ENCODE results near the gene TENT4A.

The TENT4A gene

GRCh38 chr5:6739603-6740002 is 26.4 kb downstream of the TENT4A start:
- Histone ChIP-seq H3K9ac (ENCODE audit: low read depth, low read length) (no peak overlapping the region), H4K20me1 (ENCODE audit: insufficient read depth, low read length) (peaks cover 81% of the 10 kb centered on the region), H3K36me3 (ENCODE audit: insufficient read depth, low read length) (peaks cover 93% of the 10 kb centered on the region), H3K27ac (ENCODE audit: low read length) (no peak overlapping the region), H3K4me1 (ENCODE audit: insufficient read depth, low read length) (no peaks in the 10 kb centered on the region), H3K9me3 (ENCODE audit: insufficient read depth, low read length, severe bottlenecking) (no peaks in the 10 kb centered on the region), H3K4me3 (ENCODE audit: low read depth in 1 of 2, low read length in 2 of 2) (no peak overlapping the region), H3K4me2 (ENCODE audit: insufficient read depth, low read length) (no peak overlapping the region), H3K27me3 (ENCODE audit: insufficient read depth, low read length, poor library complexity) (no peaks in the 10 kb centered on the region), H3K79me2 (ENCODE audit: insufficient read depth, low read length) (peaks cover 93% of the 10 kb centered on the region), H2AFZ (ENCODE audit: low read depth, low read length) (no peak overlapping the region)
- DNase-seq: no peak
- TF ChIP-seq EZH2 (IDR thresholded peaks at IDR 0.05; ENCODE audit: borderline replicate concordance, low read depth, low read length, severe bottlenecking) (no peak), CTCF (IDR thresholded peaks at IDR 0.05; ENCODE audit: borderline replicate concordance, extremely low read depth, low read length, poor library complexity, severe bottlenecking) (no peak)
- ATAC-seq (ENCODE audit: insufficient read depth, low read depth): no peak

DNA sequence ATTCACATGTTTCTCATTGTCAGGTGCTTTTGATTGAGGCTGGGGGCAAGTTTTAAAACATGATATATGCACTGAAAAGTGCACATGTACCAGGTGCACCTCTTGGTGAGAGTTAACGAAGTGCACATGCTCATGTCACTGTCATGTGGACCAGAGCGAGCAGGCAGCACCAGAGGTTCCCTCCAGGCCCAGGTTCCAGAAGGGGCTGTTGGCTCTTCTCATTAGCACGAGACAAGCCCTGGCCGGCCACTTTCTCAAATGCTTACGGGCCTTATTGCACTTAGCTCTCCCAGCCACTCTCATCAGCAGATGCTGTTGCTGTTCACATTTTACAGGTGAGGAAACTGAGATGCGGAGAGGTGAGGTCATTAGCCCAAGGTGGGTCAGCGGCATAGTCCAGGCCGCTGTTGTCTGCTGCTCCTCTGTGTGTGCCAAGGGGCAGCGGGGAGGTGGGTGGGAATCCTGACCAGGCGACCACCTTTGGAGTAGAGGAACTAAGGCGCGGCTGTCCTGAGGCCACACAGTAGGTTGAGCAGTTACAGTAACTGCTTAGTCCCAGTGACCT is 27.4 kb downstream of the TENT4A start:
- H4K20me1 ChIP-seq (ENCODE audit: insufficient read depth, low read length): peaks cover 81% of the 10 kb centered on the region
- no peak for TF ChIP-seq EZH2 (IDR thresholded peaks at IDR 0.05; ENCODE audit: borderline replicate concordance, low read depth, low read length, severe bottlenecking)
- no peak for TF ChIP-seq CTCF (IDR thresholded peaks at IDR 0.05; ENCODE audit: borderline replicate concordance, extremely low read depth, low read length, poor library complexity, severe bottlenecking)
- H3K79me2 ChIP-seq (ENCODE audit: insufficient read depth, low read length): peaks cover 93% of the 10 kb centered on the region
- ATAC-seq (ENCODE audit: insufficient read depth, low read depth) (no peak), DNase-seq (no peak)
- no peak overlapping the region for H3K4me3 ChIP-seq (ENCODE audit: low read depth in 1 of 2, low read length in 2 of 2)
- no peak overlapping the region for H3K4me2 ChIP-seq (ENCODE audit: insufficient read depth, low read length)
- no peaks in the 10 kb centered on the region for H3K9me3 ChIP-seq (ENCODE audit: insufficient read depth, low read length, severe bottlenecking)
- peaks cover 96% of the 10 kb centered on the region for H3K36me3 ChIP-seq (ENCODE audit: insufficient read depth, low read length)
- H2AFZ ChIP-seq (ENCODE audit: low read depth, low read length): no peak overlapping the region
- no peak overlapping the region for H3K27ac ChIP-seq (ENCODE audit: low read length)
- no peak overlapping the region for H3K9ac ChIP-seq (ENCODE audit: low read depth, low read length)
- H3K27me3 ChIP-seq (ENCODE audit: insufficient read depth, low read length, poor library complexity): no peaks in the 10 kb centered on the region
- H3K4me1 ChIP-seq (ENCODE audit: insufficient read depth, low read length): no peaks in the 10 kb centered on the region

DNA sequence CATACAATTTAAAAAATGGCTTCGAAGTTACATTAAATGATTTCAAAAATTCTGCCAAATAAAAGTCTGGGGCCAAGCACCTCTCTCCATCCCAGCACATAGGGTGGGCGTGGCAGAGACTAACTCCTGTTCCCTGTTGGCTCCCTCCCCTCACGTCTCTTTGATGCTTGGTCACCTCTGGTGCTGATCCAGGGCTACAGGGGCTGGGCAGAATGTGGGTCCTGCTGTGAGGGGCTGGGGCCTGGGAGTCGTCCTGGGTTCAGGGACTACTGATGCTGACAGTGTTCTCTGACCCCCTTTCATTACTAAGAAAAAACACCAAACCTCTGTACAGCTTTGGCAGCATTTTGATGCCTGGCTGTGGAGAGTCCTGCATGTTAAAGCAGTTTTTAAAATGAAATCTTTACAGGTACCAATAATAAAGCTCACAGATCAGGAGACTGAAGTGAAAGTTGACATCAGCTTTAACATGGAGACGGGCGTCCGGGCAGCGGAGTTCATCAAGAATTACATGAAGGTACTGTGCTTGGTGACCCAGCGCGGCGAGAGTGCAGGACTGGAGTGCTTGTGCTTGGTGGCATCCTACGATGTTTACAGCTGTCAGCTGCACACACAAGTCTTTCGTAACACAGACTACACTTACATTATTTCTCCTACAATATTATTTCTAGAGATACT is 29.0 kb downstream of the TENT4A start:
- H3K4me3 ChIP-seq (ENCODE audit: low read depth in 1 of 2, low read length in 2 of 2): no peak overlapping the region
- H3K27ac ChIP-seq (ENCODE audit: low read length): no peak overlapping the region
- DNase-seq (no peak), ATAC-seq (ENCODE audit: insufficient read depth, low read depth) (no peak)
- H2AFZ ChIP-seq (ENCODE audit: low read depth, low read length): no peak overlapping the region
- H3K4me2 ChIP-seq (ENCODE audit: insufficient read depth, low read length): no peak overlapping the region
- H3K79me2 ChIP-seq (ENCODE audit: insufficient read depth, low read length): peaks cover 94% of the 10 kb centered on the region
- H3K36me3 ChIP-seq (ENCODE audit: insufficient read depth, low read length): peaks cover 98% of the 10 kb centered on the region
- no peaks in the 10 kb centered on the region for H3K27me3 ChIP-seq (ENCODE audit: insufficient read depth, low read length, poor library complexity)
- no peak overlapping the region for H3K9ac ChIP-seq (ENCODE audit: low read depth, low read length)
- no peaks in the 10 kb centered on the region for H3K9me3 ChIP-seq (ENCODE audit: insufficient read depth, low read length, severe bottlenecking)
- peaks cover 82% of the 10 kb centered on the region for H4K20me1 ChIP-seq (ENCODE audit: insufficient read depth, low read length)
- no peaks in the 10 kb centered on the region for H3K4me1 ChIP-seq (ENCODE audit: insufficient read depth, low read length)
- TF ChIP-seq CTCF (IDR thresholded peaks at IDR 0.05; ENCODE audit: borderline replicate concordance, extremely low read depth, low read length, poor library complexity, severe bottlenecking) (no peak), EZH2 (IDR thresholded peaks at IDR 0.05; ENCODE audit: borderline replicate concordance, low read depth, low read length, severe bottlenecking) (no peak)

All from DND-41 (cell line).